K562 (cell line): ENCODE data around the gene ZNF780B. TPM values are rescaled to one million over a fixed set of nuclear protein-coding genes. Genes with fewer than 3 reads are reported as not detected.

ENCODE experiments used
- ATAC-seq: fragments of 200-7000 bp; cut with Tn5 transposase; 3 replicates; pipeline ENCODE4 v1.9.1; 2020; ENCODE audit warnings: moderate library complexity
- BruUV-seq: library from RNA; stranded (reverse); fragments of 400-500 nt; replicated peaks from 2 replicates; lab custom pipeline; 2021; lab: Mats Ljungman, UMichigan
- CTCF ChIA-PET: fragments of 300-600 bp; formaldehyde crosslinking; extraction: SDS; loops from one replicate; lab custom pipeline; 2021; ENCODE audit warnings: low intra/inter-chr PET ratio; lab: Yijun Ruan, JAX
- POLR2A ChIA-PET: fragments of 300-600, 350-650 bp; sonication (Branson Sonifier 250); formaldehyde crosslinking; extraction: SDS; loops from one replicate; lab custom pipeline; 2021; ENCODE audit warnings: antibody characterized with exemption, inconsistent platforms; lab: Yijun Ruan, JAX
- DNase-seq, 4 experiments: peaks; one replicate each; pipeline versions ENCODE4 v3.0.0 to v3.0.0-alpha.2; 2011 to 2018; ENCODE audit warnings: low spot score in 3 of 4, mixed read lengths in 3 of 4; ENCODE audit errors: extremely low read depth in 1 of 4
- FAIRE-seq: peaks from 2 replicates; lab custom pipeline; 2011; peaks lifted over from hg19 to GRCh38; lab: Jason Lieb, UNC
- H2AFZ ChIP-seq: 2 replicates; pipeline ENCODE4 v1.6.0; 2011; ENCODE audit warnings: low read depth, low read length, control low read depth, inconsistent platforms
- H3K27ac ChIP-seq: fragments of 200-600 bp; 3 replicates; pipeline ENCODE4 v1.8.0; 2011; ENCODE audit warnings: low read depth, mild to moderate bottlenecking, control low read depth, inconsistent platforms, low read length, moderate library complexity, mixed read lengths; ENCODE audit errors: extremely low read depth
- H3K27me3 ChIP-seq, 2 experiments: fragments of 300-600 bp in 1 of 2; 2 replicates in 1 of 2; 3 replicates in 1 of 2; pipeline versions ENCODE4 v1.6.0 to v1.8.0; 2011; ENCODE audit warnings: inconsistent platforms in 2 of 2, low read length in 2 of 2, mild to moderate bottlenecking in 1 of 2, mixed read lengths in 1 of 2, moderate library complexity in 1 of 2; ENCODE audit not compliant: control insufficient read depth in 2 of 2, insufficient read depth in 2 of 2
- H3K36me3 ChIP-seq: fragments of 300-600 bp; 3 replicates; pipeline ENCODE4 v1.8.0; 2011; ENCODE audit warnings: mild to moderate bottlenecking, low read length, inconsistent platforms; ENCODE audit not compliant: control insufficient read depth, insufficient read depth
- H3K4me1 ChIP-seq, 2 experiments: fragments of 200-600 bp in 1 of 2; replicated peaks in 1 of 2; 2 replicates in 1 of 2; 3 replicates in 1 of 2; pipeline versions ENCODE4 v1.5.1 to v1.8.0; 2011; ENCODE audit warnings: inconsistent platforms in 2 of 2, low read length in 2 of 2, mild to moderate bottlenecking in 1 of 2, mixed read lengths in 1 of 2, moderate library complexity in 1 of 2; ENCODE audit not compliant: control insufficient read depth in 2 of 2, insufficient read depth in 2 of 2
- H3K4me2 ChIP-seq: 2 replicates; pipeline ENCODE4 v1.6.1; 2011; ENCODE audit warnings: low read length, control low read depth, inconsistent platforms, mixed read lengths; ENCODE audit not compliant: insufficient read depth
- H3K4me3 ChIP-seq: fragments of 200-600 bp; sonication (generic), shearing (Covaris generic); 2 replicates; pipeline ENCODE4 v1.5.1; 2016; ENCODE audit warnings: control low read depth, inconsistent platforms
- H3K79me2 ChIP-seq: fragments of 200-600 bp; 3 replicates; pipeline ENCODE4 v1.8.0; 2011; ENCODE audit warnings: low read length, inconsistent platforms; ENCODE audit not compliant: control insufficient read depth, insufficient read depth
- H3K9ac ChIP-seq, 2 experiments: 2 replicates each; pipeline versions ENCODE4 v1.6.0 to v1.6.1; 2011; ENCODE audit warnings: low read depth in 2 of 2, low read length in 2 of 2, control low read depth in 1 of 2, inconsistent platforms in 1 of 2, mild to moderate bottlenecking in 1 of 2, mixed read lengths in 1 of 2; ENCODE audit not compliant: insufficient read depth in 1 of 2
- H3K9me1 ChIP-seq: one replicate; pipeline ENCODE4 v1.6.0; 2011; ENCODE audit warnings: inconsistent platforms, mild to moderate bottlenecking, low read length, moderate library complexity; ENCODE audit not compliant: control insufficient read depth, insufficient read depth
- H3K9me3 ChIP-seq: replicated peaks from 2 replicates; pipeline ENCODE4 v1.5.1; 2011; ENCODE audit warnings: low read depth, low read length, inconsistent platforms; ENCODE audit not compliant: control insufficient read depth, insufficient read depth
- H4K20me1 ChIP-seq: replicated peaks from 2 replicates; pipeline ENCODE4 v1.6.1; 2011; ENCODE audit warnings: low read length, inconsistent platforms, mixed read lengths; ENCODE audit not compliant: control insufficient read depth, insufficient read depth
- BRD9 ChIP-seq: fragments of 450-650 bp; IDR thresholded peaks from 2 replicates; pipeline ENCODE4 v1.6.1; 2018; ENCODE audit warnings: low read depth; ENCODE audit not compliant: partially characterized antibody
- CBFA2T2 ChIP-seq: fragments of 450-650 bp; conservative IDR thresholded peaks from 2 replicates; pipeline ENCODE4 v1.6.1; 2017; ENCODE audit warnings: mild to moderate bottlenecking
- CBFA2T3 ChIP-seq: fragments of 450-650 bp; IDR thresholded peaks from 2 replicates; pipeline ENCODE4 v1.6.1; 2017
- CBX1 ChIP-seq: sonication (generic); IDR thresholded peaks from 2 replicates; pipeline ENCODE4 v1.6.1; 2016; ENCODE audit warnings: antibody characterized with exemption, low read depth, mild to moderate bottlenecking
- ETS2 ChIP-seq: IDR thresholded peaks from 2 replicates; pipeline ENCODE4 v1.6.1; 2016; ENCODE audit warnings: borderline replicate concordance, missing genetic modification characterization, mild to moderate bottlenecking, moderate library complexity, missing compliant biosample characterization; ENCODE audit not compliant: poor library complexity, severe bottlenecking
- HIVEP1 ChIP-seq: fragments of 250-450 bp; sonication (Bioruptor Pico); IDR thresholded peaks from 2 replicates; pipeline ENCODE4 v1.4.0; 2020; ENCODE audit warnings: mild to moderate bottlenecking
- HMG20B ChIP-seq: fragments of 250-450 bp; sonication (Bioruptor Pico); IDR thresholded peaks from 2 replicates; pipeline ENCODE4 v1.5.0; 2021; ENCODE audit warnings: mild to moderate bottlenecking
- KDM4B ChIP-seq, 2 experiments: fragments of 450-650 bp in 1 of 2; sonication (generic) in 1 of 2; IDR thresholded peaks; 2 replicates each; pipeline ENCODE4 v1.6.1; 2016 to 2017; ENCODE audit warnings: borderline replicate concordance in 2 of 2, antibody characterized with exemption in 1 of 2, low read depth in 1 of 2, mild to moderate bottlenecking in 1 of 2
- KLF1 ChIP-seq: fragments of 450-650 bp; IDR thresholded peaks from 2 replicates; pipeline ENCODE4 v1.6.1; 2016; ENCODE audit warnings: missing genetic modification characterization, missing compliant biosample characterization
- NCOA4 ChIP-seq: fragments of 450-650 bp; IDR thresholded peaks from 2 replicates; pipeline ENCODE4 v1.6.1; 2018; ENCODE audit warnings: mild to moderate bottlenecking; ENCODE audit not compliant: partially characterized antibody
- NUFIP1 ChIP-seq: fragments of 450-650 bp; IDR thresholded peaks from 2 replicates; pipeline ENCODE4 v1.6.1; 2018; ENCODE audit not compliant: partially characterized antibody
- POU5F1 ChIP-seq: fragments of 150-350 bp; IDR thresholded peaks from 2 replicates; pipeline ENCODE4 v1.6.1; 2014; ENCODE audit warnings: borderline replicate concordance, low read length, low read depth, mild to moderate bottlenecking; ENCODE audit not compliant: partially characterized antibody
- SP1 ChIP-seq: sonication (generic); formaldehyde crosslinking; IDR thresholded peaks from 2 replicates; pipeline ENCODE4 v1.8.1; 2022; ENCODE audit warnings: mild to moderate bottlenecking, missing genetic modification reagents
- TEAD1 ChIP-seq, 2 experiments: fragments of 450-650 bp in 1 of 2; sonication (generic) in 1 of 2; formaldehyde crosslinking; IDR thresholded peaks; 2 replicates each; pipeline versions ENCODE4 v1.4.0 to v1.8.0; 2020 to 2022; ENCODE audit warnings: mild to moderate bottlenecking in 2 of 2, missing genetic modification reagents in 1 of 2
- XRCC4 ChIP-seq: IDR thresholded peaks from one replicate; pipeline ENCODE4 v1.6.1; 2011; ENCODE audit not compliant: insufficient read depth, insufficient read length; ENCODE audit errors: extremely low read depth
- ZC3H4 ChIP-seq: sonication (generic); formaldehyde crosslinking; IDR thresholded peaks from 2 replicates; pipeline ENCODE4 v1.9.0; 2021; ENCODE audit warnings: missing genetic modification reagents, borderline replicate concordance
- ZNF41 ChIP-seq: fragments of 250-450 bp; sonication (Bioruptor Pico); conservative IDR thresholded peaks from 2 replicates; pipeline ENCODE4 v1.4.0; 2020; ENCODE audit warnings: mild to moderate bottlenecking
- WGBS: fragments of 100-300 bp; shearing (Covaris generic); methylation state at CpG from one replicate; pipeline ENCODE4 v1.1.6; 2016; ENCODE audit warnings: low coverage, mixed read lengths; ENCODE audit not compliant: insufficient coverage; ENCODE audit errors: missing lambda C conversion rate; 5-methylcytosine and 5-hydroxymethylcytosine counted together
- in situ Hi-C: fragments of 300-500 bp; cut with MboI; formaldehyde crosslinking; loops from 4 replicates; pipeline ENCODE4 v1.15.0; 2018; ENCODE audit warnings: inconsistent platforms, mixed read lengths
- intact Hi-C: fragments of 100-400 bp; cut with micrococcal nuclease; formaldehyde crosslinking; loops from 2 replicates; pipeline ENCODE4 v1.14.2; 2022
- polyA plus RNA-seq, 8 experiments: library from polyadenylated mRNA; depleted of rRNA in 4 of 8; stranded (reverse) in 5 of 8; unstranded in 3 of 8; fragments of >200 nt; fragmentation: Nextera tagmentation in 2 of 8; fragmentation: Illumina TruSeq in 1 of 8; extraction: Ambion mirVana in 2 of 8; extraction: Trizol in 1 of 8; gene quantifications; 2 replicates each; pipeline versions ENCODE4 v1.2.1 to v1.2.3, GENCODE V29; 2011 to 2014; ENCODE audit warnings: inconsistent platforms in 1 of 8, missing spikeins in 1 of 8
- total RNA-seq, 7 experiments: library from RNA; depleted of rRNA in 6 of 7; stranded (reverse); fragments of >200 nt in 6 of 7; fragmentation: Illumina TruSeq in 2 of 7; extraction: Trizol in 2 of 7; gene quantifications; 2 replicates each; pipeline versions ENCODE4 v1.2.1 to v1.2.3, GENCODE V29; 2011 to 2021; ENCODE audit warnings: low replicate concordance in 1 of 7
- TF ChIP-seq, protein P1 (sequence below): fragments of 250-450 bp; sonication (Bioruptor Pico); IDR thresholded peaks from 2 replicates; pipeline ENCODE4 v1.8.0; 2021; ENCODE audit warnings: borderline replicate concordance, mild to moderate bottlenecking, moderate library complexity; ENCODE audit not compliant: poor library complexity, severe bottlenecking
- TF ChIP-seq, protein P2 (sequence below): fragments of 450-650 bp; formaldehyde crosslinking; IDR thresholded peaks from 2 replicates; pipeline ENCODE4 v1.4.0; 2022; ENCODE audit warnings: missing genetic modification characterization
- TF ChIP-seq, protein P3 (sequence below): fragments of 250-450 bp; sonication (Bioruptor Pico); IDR thresholded peaks from 2 replicates; pipeline ENCODE4 v1.8.0; 2022; ENCODE audit warnings: inconsistent platforms, mild to moderate bottlenecking, moderate library complexity, borderline replicate concordance

Gene ZNF780B
- total and polyA plus RNA-seq, 9 of the 15 experiments (the other 6 are each of a cell fraction or from before 2014, with no cell fraction given): 3.9 to 18.4 (median 8.8) TPM

DNA sequence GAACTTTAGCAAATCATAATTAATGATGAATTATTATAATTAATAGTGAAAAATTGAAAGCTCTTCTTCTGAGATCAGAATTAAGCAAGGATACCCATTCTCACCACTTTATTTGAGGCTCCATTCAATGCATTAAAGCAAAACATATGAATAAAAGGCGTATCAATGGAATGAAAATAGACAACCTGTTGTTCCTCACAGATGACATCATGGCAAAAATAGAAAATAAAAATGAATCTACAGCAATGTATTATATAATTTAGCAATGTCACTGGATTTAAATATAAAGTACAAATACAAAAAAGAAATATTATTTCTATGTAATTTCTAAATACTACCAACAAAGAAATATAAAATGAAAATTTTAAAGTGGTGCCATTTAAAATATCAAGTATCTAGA is 45.8 kb upstream of the ZNF780B start:
- H3K4me3 ChIP-seq: no peak overlapping the region
- in situ Hi-C loops (no loop called here), intact Hi-C loops (no loop called here)
- WGBS: 4% methylated on average over 1 of the region's 1 CpG
- CTCF ChIA-PET: no interaction called here
- H3K9me3 ChIP-seq: no peaks in the 10 kb centered on the region
- ATAC-seq: no peak
- no peaks in the 10 kb centered on the region for H3K4me1 ChIP-seq
- POLR2A ChIA-PET: no interaction called here
- no peak for FAIRE-seq
- no peak for DNase-seq
- H3K79me2 ChIP-seq: no peaks in the 10 kb centered on the region
- no peak overlapping the region for H3K4me2 ChIP-seq
- H3K27ac ChIP-seq: no peak overlapping the region
- H3K9me1 ChIP-seq: no peaks in the 10 kb centered on the region
- no TSS peak for BruUV-seq
- peaks cover 0 to 2% of the 10 kb centered on the region in 2 experiments; a peak in 1 of 5 replicates for H3K27me3 ChIP-seq
- TF ChIP-seq KLF1 (tag) (no peak), ZNF41 (CRISPR knock-in tag) (no peak), CBX1 (no peak), TEAD1 (CRISPR knock-in tag; IDR thresholded peaks at IDR 0.05) (no peak), XRCC4 (no peak), SP1 (CRISPR knock-in tag) (no peak), ETS2 (tag) (no peak), NCOA4 (no peak), HMG20B (CRISPR knock-in tag) (no peak), POU5F1 (no peak), ZC3H4 (CRISPR knock-in tag) (no peak), NUFIP1 (no peak), CBFA2T3 (no peak), BRD9 (no peak), HIVEP1 (CRISPR knock-in tag) (no peak), CBFA2T2 (no peak), KDM4B (IDR thresholded peaks at IDR 0.05; ENCODE audit: borderline replicate concordance in 2 of 2, low read depth in 1 of 2) (no peak)
- TF ChIP-seq, protein P1, sequence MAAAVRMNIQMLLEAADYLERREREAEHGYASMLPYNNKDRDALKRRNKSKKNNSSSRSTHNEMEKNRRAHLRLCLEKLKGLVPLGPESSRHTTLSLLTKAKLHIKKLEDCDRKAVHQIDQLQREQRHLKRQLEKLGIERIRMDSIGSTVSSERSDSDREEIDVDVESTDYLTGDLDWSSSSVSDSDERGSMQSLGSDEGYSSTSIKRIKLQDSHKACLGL: no peak
- TF ChIP-seq, protein P2, sequence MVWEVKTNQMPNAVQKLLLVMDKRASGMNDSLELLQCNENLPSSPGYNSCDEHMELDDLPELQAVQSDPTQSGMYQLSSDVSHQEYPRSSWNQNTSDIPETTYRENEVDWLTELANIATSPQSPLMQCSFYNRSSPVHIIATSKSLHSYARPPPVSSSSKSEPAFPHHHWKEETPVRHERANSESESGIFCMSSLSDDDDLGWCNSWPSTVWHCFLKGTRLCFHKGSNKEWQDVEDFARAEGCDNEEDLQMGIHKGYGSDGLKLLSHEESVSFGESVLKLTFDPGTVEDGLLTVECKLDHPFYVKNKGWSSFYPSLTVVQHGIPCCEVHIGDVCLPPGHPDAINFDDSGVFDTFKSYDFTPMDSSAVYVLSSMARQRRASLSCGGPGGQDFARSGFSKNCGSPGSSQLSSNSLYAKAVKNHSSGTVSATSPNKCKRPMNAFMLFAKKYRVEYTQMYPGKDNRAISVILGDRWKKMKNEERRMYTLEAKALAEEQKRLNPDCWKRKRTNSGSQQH (CRISPR knock-in tag): no peak
- TF ChIP-seq, protein P3, sequence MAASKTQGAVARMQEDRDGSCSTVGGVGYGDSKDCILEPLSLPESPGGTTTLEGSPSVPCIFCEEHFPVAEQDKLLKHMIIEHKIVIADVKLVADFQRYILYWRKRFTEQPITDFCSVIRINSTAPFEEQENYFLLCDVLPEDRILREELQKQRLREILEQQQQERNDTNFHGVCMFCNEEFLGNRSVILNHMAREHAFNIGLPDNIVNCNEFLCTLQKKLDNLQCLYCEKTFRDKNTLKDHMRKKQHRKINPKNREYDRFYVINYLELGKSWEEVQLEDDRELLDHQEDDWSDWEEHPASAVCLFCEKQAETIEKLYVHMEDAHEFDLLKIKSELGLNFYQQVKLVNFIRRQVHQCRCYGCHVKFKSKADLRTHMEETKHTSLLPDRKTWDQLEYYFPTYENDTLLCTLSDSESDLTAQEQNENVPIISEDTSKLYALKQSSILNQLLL (CRISPR knock-in tag): no peak
- H3K36me3 ChIP-seq: no peaks in the 10 kb centered on the region
- no peak overlapping the region for H2AFZ ChIP-seq
- no peaks in the 10 kb centered on the region for H4K20me1 ChIP-seq
- H3K9ac ChIP-seq: no peak overlapping the region
